HG03378 (cell line): ENCODE results near the gene SNAPIN.

Source experiments
- ATAC-seq: cut with Tn5 transposase; IDR thresholded peaks from one replicate; pipeline ENCODE4 v1.9.1; 2021; ENCODE audit warnings: mild to moderate bottlenecking, moderate library complexity; ENCODE audit not compliant: unreplicated experiment

The SNAPIN gene

DNA sequence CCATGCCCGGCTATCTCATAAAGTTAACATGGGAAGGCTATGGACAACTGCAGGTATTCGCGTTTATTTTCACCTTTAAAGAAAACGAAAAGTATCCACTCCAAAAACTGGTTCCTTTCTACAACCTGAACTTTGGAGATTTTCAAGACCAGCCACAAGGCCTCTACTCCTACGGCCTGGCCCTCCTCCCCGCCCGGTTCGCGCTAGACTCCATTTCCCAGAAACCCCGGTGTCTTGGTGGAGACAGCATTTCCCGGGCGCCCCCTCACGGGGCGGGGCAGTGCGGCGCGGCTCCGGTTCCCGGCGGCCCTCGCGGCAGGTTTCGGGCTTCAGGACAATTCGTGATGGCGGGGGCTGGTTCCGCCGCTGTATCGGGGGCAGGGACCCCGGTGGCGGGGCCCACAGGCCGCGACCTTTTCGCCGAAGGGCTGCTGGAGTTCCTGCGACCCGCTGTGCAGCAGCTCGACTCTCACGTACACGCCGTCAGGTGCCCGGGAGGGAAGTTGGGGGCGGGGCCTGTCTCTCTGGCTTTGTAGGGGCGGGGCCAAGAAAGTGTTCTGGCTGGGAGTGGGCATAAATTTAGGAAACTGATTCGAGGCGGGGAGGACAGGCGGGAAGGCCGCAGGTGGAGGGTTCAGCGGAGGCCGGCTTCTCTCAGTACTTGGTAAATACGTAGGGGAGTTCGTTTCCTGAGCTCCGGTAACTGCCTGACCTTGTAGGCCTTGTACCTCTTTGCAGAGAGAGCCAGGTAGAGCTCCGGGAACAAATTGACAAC, at the start of gene SNAPIN:
Gene SNAPIN, plus strand, starts transcription at position 304 of the 775 bp plus-strand sequence. Its CDS starts 41 bp downstream, at position 345.
- ATAC-seq, result peak; percentile 74

- ATAC-seq, result no peak
Measured at GRCh38 chr1:153608742-153609584, 49.5 kb upstream of the SNAPIN start.

DNA sequence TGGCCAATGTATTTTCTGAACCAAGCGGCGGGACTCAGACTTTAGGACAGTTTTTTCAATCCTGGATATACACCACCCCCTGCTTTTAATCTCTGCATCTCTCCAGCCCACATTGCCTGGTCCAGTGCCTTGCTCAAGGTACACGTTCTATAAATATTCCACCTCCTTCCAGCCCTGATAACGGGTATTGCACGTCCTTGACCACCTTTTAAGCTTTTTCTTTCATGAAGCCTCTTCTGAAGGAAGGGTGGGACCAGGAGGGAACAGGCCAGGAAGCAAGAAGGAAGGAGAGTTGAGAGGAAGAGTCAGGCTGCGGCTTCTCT, 49.0 kb upstream of the SNAPIN start:
- no peak for ATAC-seq

- no peak for ATAC-seq
Measured at GRCh38 chr1:153610334-153610733, 48.2 kb upstream of the SNAPIN start.

DNA sequence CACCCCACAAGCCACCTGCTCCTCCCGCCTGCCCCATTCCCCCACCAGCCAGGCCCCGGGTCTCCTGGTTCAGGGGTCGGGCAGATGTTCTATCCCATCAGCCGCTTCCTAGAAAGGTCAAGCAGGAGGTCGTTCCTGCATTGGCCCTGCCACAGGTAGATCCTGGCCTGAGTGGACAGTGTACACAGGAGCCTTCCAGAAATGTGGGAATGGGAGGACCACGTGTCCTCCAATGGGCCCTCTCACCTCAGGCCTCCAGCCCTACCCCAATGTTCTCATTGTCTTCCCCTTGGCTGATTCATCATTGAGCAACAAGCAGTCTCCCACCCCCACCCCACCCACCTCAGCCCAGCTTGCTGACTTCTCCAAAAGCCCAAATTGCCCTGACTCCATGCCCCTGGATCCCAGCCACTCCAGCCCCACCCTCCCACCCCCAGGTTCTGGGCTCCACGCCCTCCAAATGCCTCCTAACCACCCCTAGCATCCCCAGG, 47.6 kb upstream of the SNAPIN start:
- no peak for ATAC-seq

GRCh38 chr1:153611356-153611755, 47.1 kb upstream of the SNAPIN start:
- no peak for ATAC-seq

- no peak for ATAC-seq
Measured at GRCh38 chr1:153612111-153612754, 46.3 kb upstream of the SNAPIN start.

GRCh38 chr1:153612755-153613331, 45.7 kb upstream of the SNAPIN start, which contains the start of gene S100A16:
TSS of gene S100A16 (minus strand) at chr1:153613137. CDS start at chr1:153608151, 4,986 bp downstream.
- no peak for ATAC-seq

- ATAC-seq, result no peak
Measured at GRCh38 chr1:153613406-153613805, 45.1 kb upstream of the SNAPIN start.

GRCh38 chr1:153614189-153614900, 44.2 kb upstream of the SNAPIN start:
- ATAC-seq, result no peak

DNA sequence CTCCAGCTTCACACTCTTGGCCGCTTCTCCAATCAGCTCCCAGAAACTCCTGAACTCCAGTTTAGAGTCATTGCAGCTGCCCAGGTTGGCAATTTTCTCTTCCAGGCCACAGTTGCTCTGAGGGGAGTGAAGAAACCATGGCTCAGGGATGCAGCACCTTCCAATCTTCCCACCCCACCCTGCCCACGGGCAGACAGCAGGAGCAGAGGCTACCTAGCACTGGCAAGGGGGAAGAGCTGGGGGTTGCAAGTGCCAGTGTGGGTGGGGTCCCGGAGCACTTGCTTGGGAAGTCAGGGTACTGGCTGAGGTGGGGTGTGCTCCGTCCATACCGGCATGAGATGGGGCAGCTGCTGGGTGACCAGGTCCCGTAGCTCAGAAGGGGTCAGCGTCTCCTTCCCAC, 43.6 kb upstream of the SNAPIN start:
- no peak for ATAC-seq

- no peak for ATAC-seq
Measured at GRCh38 chr1:153615406-153615805, 43.1 kb upstream of the SNAPIN start.

GRCh38 chr1:153616144-153616916, 42.2 kb upstream of the SNAPIN start, which contains the start of gene S100A14:
TSS of gene S100A14 (minus strand) at chr1:153616325. CDS start at chr1:153615858, 467 bp downstream.
- no peak for ATAC-seq

DNA sequence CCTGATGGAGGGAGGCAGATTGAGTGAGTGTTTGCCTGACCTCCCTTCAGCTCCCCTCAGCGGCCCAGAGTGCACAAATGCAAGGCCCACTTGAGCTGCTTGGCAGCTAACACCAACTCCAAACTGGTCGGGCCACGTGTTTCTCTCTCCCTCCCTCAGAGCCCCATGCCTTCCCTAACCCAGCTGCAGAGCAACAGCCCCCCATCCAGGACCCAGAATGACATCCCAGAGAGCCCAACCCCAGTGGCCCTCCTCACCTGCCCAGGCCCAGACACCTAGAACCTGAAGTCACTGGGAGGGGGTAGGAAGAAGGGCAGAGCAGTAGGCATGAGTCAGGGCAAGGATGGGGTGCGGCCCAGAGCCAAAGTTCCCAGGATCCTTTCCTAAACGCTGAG, 41.6 kb upstream of the SNAPIN start:
- ATAC-seq, result no peak

- no peak for ATAC-seq
Measured at GRCh38 chr1:153617663-153618062, 40.8 kb upstream of the SNAPIN start.

DNA sequence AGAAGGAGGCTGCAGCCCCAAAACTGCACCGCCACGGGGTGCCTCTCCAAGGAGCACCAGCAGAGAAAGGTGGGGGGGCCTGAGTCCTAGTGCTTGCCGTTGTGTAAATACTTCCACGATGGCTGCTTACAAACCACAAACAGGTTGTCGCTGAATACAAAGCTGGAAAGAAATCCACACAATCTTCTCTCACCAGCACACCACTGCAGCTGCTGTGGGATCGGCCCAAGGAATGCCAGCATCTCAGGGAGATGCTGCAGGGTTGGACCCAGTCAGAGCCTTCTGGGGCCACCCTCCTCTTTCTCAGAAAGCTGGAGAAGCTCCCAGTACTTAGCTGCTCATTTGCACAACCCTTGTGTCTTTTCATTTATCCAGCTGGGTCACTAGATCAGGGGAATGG, 39.3 kb upstream of the SNAPIN start:
- ATAC-seq, result no peak

GRCh38 chr1:153623101-153623500, 35.4 kb upstream of the SNAPIN start:
- ATAC-seq, result no peak

DNA sequence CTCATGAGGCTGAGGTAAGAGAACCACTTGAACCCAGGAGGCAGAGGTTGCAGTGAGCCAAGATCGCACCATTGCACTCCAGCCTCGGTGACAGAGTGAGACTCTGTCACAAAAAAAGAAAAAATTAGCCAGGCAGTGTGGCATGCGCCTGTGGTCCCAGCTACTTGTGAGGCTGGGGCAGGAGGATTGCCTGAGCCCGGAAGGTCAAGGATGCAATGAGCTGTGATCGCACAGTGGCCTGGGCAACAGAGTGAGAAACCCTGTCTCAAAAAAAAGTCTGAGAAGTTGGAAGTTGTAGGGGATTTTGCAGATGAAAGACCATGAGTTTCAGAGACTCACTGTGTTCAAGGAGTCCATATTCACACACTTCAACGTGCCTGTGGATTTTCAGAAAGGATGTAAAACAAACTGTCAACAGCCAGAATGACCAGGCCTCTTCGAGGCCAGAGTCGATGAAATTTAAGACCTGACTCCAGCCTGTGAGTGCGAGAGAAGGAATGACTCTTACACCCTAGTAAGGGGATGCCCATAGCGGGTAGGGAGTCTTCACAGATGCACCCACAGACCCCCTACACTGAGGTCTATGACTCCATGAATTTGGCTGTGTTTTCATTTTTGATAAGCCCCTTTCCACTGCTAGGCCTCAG, 33.4 kb upstream of the SNAPIN start:
- ATAC-seq, result no peak

GRCh38 chr1:153626477-153626903, 32.0 kb upstream of the SNAPIN start:
- ATAC-seq, result no peak
